HG02678 (cell line): Measurements from ENCODE around the gene PCDHA7.
"Not testable (repeated sequence)": the region's sequence is repeated elsewhere in the genome, so short reads cannot be mapped to it uniquely, and the experiment has no call there.

ENCODE experiments used
- ATAC-seq: cut with Tn5 transposase; IDR thresholded peaks from one replicate; pipeline ENCODE4 v1.9.1; 2021; ENCODE audit warnings: mild to moderate bottlenecking, moderate library complexity; ENCODE audit not compliant: unreplicated experiment

The PCDHA7 gene

GRCh38 chr5:140857177-140857986, 23.3 kb downstream of the PCDHA7 start:
- no peak for ATAC-seq

DNA sequence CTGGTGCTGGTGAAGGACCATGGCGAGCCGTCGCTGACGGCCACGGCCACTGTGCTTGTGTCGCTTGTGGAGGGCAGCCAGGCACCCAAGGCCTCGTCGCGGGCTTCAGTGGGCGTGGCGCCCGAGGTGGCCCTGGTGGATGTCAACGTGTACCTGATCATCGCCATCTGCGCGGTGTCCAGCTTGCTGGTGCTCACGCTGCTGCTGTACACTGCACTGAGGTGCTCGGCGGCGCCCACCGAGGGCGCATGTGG, 23.8 kb downstream of the PCDHA7 start:
- no peak for ATAC-seq

GRCh38 chr5:140862441-140863295, 28.6 kb downstream of the PCDHA7 start:
- ATAC-seq, result no peak

- no peak for ATAC-seq
These were observed 34.9 kb downstream of the PCDHA7 start, which contains the start of gene PCDHA11 for GRCh38 chr5:140868721-140869554. Gene PCDHA11 (plus strand): TSS chr5:140868957. CDS start chr5:140869104, 147 bp downstream.

DNA sequence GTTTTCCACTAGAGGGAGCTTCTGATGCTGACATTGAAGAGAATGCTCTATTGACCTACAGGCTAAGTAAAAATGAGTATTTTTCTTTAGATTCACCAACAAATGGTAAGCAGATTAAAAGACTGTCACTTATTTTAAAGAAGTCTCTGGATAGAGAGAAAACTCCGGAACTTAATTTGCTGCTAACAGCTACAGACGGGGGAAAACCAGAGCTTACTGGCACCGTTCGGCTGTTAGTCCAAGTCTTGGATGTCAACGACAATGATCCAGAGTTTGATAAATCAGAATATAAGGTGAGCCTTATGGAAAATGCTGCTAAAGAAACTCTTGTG, 35.5 kb downstream of the PCDHA7 start:
- ATAC-seq, result no peak

DNA sequence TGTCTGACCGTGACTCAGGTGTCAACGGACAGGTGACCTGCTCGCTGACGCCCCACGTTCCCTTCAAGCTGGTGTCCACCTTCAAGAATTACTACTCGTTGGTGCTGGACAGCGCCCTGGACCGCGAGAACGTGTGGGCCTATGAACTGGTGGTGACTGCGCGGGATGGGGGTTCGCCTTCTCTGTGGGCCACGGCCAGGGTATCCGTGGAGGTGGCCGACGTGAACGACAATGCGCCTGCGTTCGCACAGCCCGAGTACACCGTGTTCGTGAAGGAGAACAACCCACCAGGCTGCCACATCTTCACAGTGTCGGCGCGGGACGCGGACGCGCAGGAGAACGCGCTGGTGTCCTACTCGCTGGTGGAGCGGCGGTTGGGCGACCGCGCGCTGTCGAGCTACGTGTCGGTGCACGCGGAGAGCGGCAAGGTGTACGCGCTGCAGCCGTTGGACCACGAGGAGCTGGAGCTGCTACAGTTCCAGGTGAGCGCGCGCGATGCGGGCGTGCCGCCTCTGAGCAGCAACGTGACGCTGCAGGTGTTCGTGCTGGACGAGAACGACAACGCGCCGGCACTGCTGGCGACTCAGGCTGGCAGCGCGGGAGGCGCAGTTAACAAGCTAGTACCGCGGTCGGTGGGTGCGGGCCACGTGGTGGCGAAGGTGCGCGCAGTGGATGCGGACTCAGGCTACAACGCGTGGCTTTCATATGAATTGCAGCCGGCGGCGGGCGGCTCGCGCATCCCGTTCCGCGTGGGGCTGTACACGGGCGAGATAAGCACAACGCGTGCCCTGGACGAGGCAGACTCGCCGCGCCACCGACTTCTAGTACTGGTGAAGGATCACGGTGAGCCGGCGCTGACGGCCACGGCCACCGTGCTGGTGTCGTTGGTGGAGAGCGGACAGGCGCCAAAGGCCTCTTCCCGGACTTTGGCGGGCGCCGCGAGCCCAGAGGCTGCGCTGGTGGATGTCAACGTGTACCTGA, 36.4 kb downstream of the PCDHA7 start:
- ATAC-seq, result no peak

GRCh38 chr5:140875085-140876065, 41.3 kb downstream of the PCDHA7 start, which contains the start of gene PCDHA12:
Gene PCDHA12 (plus strand): TSS chr5:140875308. CDS start chr5:140875473, 165 bp downstream.
- no peak for ATAC-seq

- ATAC-seq, result not testable (repeated sequence)
These were observed 42.6 kb downstream of the PCDHA7 start for GRCh38 chr5:140876541-140877261.

GRCh38 chr5:140877262-140877581, 43.2 kb downstream of the PCDHA7 start:
- no peak for ATAC-seq

- ATAC-seq, result no peak
These were observed 48.0 kb downstream of the PCDHA7 start, which contains the start of gene PCDHA13 for GRCh38 chr5:140881889-140882590. Gene PCDHA13 (plus strand): TSS chr5:140882124. CDS start chr5:140882269, 145 bp downstream.

DNA sequence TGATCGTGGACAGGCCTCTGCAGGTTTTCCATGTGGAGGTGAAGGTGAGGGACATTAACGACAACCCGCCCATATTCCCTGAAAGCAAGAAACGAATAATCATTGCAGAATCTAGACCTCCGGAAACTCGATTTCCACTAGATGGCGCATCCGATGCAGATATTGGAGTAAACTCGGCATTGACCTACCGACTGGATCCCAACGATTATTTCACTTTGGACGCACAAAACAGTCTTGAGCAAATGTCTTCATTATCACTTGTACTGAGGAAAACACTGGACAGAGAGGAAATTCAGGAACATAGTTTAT, 48.5 kb downstream of the PCDHA7 start:
- no peak for ATAC-seq

GRCh38 chr5:140883373-140883772, 49.3 kb downstream of the PCDHA7 start:
- ATAC-seq, result no peak

DNA sequence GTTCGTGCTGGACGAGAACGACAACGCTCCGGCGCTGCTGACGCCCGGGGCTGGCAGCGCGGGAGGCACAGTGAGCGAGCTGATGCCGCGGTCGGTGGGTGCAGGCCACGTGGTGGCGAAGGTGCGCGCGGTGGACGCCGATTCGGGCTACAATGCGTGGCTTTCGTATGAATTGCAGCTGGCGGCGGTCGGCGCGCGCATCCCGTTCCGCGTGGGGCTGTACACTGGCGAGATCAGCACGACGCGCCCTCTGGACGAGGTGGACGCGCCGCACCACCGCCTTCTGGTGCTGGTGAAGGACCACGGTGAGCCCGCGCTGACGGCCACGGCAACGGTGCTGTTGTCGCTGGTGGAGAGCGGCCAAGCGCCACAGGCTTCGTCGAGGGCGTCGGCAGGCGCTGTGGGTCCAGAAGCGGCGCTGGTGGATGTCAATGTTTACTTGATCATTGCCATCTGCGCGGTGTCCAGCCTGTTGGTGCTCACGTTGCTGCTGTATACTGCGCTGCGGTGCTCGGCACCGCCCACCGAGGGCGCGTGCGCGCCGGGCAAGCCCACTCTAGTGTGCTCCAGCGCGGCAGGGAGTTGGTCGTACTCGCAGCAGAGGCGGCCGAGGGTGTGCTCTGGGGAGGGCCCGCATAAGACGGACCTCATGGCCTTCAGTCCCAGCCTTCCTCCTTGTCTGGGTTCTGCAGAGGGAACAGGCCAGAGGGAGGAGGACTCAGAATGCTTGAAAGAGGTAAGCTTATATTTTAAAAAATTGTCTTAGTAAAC, 50.0 kb downstream of the PCDHA7 start:
- ATAC-seq, result no peak
